Colonic mucosa (tissue), 4 donors: ENCODE data around the gene FGD5. TPM values are rescaled to one million over a fixed set of nuclear protein-coding genes. Genes with fewer than 3 reads are reported as not detected.

ENCODE experiments used
- DNase-seq: peaks from one replicate; pipeline ENCODE4 v3.0.0-alpha.2; 2020
- H3K27ac ChIP-seq: fragments of 200-600 bp; one replicate; pipeline ENCODE4 v1.8.0; 2021
- H3K27me3 ChIP-seq: fragments of 200-600 bp; one replicate; pipeline ENCODE4 v1.8.0; 2021
- H3K36me3 ChIP-seq: fragments of 200-600 bp; one replicate; pipeline ENCODE4 v1.8.0; 2021
- H3K4me1 ChIP-seq: fragments of 200-600 bp; one replicate; pipeline ENCODE4 v1.8.0; 2021; ENCODE audit warnings: mild to moderate bottlenecking
- H3K4me3 ChIP-seq: fragments of 200-600 bp; one replicate; pipeline ENCODE4 v1.8.0; 2021
- H3K9ac ChIP-seq, 2 donors: one replicate each; pipeline ENCODE4 v1.7.0; 2013; ENCODE audit warnings: control low read depth in 2 of 2, low read depth in 2 of 2, low read length in 2 of 2
- H3K9me3 ChIP-seq: fragments of 200-600 bp; one replicate; pipeline ENCODE4 v1.8.0; 2021
- intact Hi-C: fragments of 100-400 bp; cut with DNase I; formaldehyde crosslinking; loops from one replicate; pipeline ENCODE4 v1.14.1; 2022
- total RNA-seq, 2 donors: library from RNA; stranded (reverse); fragmentation: NEBNext Ultra II Directional in 1 of 2; extraction: Animal tissue kit (Norgen Biotek cat#: 25700) in 1 of 2; gene quantifications; one replicate each; pipeline ENCODE4 v1.2.1, GENCODE V29; 2021
- TF ChIP-seq, protein P1 (sequence below): fragments of 200-600 bp; IDR thresholded peaks from one replicate; pipeline ENCODE4 v1.8.0; 2022; ENCODE audit warnings: antibody characterized with exemption, mild to moderate bottlenecking
- donor health status: healthy.
- donor health status: DM: no; HTN: no; CAD: no.
- donor health status: DM: no; HTN: no; CAD: no.

FGD5 gene
- total RNA-seq, 2 donors from 2014 or later, result 4.4 to 8.7 TPM

DNA sequence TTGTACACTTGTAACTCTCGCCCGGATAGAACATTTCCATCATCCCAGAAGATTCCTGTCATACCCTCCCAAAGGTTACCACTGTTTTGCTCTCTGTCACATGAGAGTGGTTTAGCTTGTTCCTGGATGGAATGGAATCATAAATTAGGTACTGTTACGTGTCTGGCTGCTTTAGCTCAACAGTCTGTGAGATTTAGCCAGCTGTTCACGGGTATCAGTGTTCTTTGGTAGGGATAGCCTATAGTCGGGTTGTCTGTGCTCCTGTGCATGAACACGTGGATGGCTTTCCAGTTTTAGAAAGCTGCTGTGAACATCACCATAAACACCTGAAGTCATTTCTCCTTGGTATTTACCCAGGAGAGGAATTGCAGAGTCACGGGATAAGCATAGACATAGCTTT is 70.4 kb downstream of the FGD5 start:
- no peak overlapping the region for H3K27ac ChIP-seq
- DNase-seq, result no peak
- intact Hi-C loops, result no loop called here
- no peaks in the 10 kb centered on the region for H3K9me3 ChIP-seq
- no peaks in the 10 kb centered on the region for H3K4me1 ChIP-seq
- TF ChIP-seq, protein P1, sequence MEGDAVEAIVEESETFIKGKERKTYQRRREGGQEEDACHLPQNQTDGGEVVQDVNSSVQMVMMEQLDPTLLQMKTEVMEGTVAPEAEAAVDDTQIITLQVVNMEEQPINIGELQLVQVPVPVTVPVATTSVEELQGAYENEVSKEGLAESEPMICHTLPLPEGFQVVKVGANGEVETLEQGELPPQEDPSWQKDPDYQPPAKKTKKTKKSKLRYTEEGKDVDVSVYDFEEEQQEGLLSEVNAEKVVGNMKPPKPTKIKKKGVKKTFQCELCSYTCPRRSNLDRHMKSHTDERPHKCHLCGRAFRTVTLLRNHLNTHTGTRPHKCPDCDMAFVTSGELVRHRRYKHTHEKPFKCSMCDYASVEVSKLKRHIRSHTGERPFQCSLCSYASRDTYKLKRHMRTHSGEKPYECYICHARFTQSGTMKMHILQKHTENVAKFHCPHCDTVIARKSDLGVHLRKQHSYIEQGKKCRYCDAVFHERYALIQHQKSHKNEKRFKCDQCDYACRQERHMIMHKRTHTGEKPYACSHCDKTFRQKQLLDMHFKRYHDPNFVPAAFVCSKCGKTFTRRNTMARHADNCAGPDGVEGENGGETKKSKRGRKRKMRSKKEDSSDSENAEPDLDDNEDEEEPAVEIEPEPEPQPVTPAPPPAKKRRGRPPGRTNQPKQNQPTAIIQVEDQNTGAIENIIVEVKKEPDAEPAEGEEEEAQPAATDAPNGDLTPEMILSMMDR, result no peak
- no peaks in the 10 kb centered on the region for H3K36me3 ChIP-seq
- H3K9ac ChIP-seq, result no peak overlapping the region
- H3K4me3 ChIP-seq, result no peak overlapping the region
- no peaks in the 10 kb centered on the region for H3K27me3 ChIP-seq

DNA sequence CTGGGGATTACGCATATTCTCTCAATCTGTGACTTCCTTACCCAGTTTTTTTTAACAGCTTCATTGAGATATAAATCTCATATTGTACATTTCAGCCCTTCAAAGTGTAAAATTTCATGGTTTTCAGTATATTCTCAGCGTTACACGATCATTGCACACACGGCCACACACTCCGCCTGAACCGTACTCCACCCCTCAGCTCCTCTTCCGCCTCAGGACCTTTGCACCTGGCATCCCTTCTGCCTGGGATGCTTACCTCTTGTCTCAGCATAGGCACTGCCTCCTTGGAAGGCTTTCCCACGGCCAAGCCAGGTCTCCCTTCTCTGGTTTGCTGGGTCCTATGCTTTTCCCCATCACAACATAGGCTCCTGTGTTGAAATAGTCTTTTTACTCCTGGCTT is 71.2 kb downstream of the FGD5 start:
- no peak overlapping the region for H3K4me3 ChIP-seq
- H3K4me1 ChIP-seq, result no peaks in the 10 kb centered on the region
- TF ChIP-seq, protein P1, result no peak
- DNase-seq, result no peak
- H3K9me3 ChIP-seq, result no peaks in the 10 kb centered on the region
- H3K9ac ChIP-seq, result no peak overlapping the region
- no peak overlapping the region for H3K27ac ChIP-seq
- intact Hi-C loops, result no loop called here
- no peaks in the 10 kb centered on the region for H3K27me3 ChIP-seq
- H3K36me3 ChIP-seq, result no peaks in the 10 kb centered on the region

DNA sequence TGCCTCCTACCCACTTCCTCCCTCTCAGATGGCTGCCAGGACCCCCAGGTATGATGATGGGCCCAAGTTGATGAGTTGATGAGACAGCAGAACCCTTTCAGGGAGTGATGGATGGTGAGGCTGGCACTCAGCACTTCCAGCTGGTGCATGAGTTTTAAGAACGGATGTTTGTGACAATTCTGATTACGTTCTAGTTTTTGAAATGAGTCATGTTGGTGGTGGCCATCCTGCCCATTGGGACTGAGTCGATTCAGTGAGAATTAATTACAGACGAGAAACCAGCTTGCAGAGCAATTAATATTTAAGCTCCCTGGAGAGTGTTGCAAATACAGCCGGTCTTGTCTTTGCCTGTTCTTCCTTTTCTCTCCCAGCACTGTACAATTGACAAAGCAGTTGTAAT is 71.7 kb downstream of the FGD5 start:
- Histone ChIP-seq H3K4me1 (no peaks in the 10 kb centered on the region), H3K9me3 (no peaks in the 10 kb centered on the region), H3K36me3 (no peaks in the 10 kb centered on the region), H3K27ac (no peak overlapping the region), H3K9ac (no peak overlapping the region), H3K27me3 (no peaks in the 10 kb centered on the region), H3K4me3 (no peak overlapping the region)
- intact Hi-C loops, result no loop called here
- DNase-seq, result no peak
- TF ChIP-seq, protein P1, result no peak

DNA sequence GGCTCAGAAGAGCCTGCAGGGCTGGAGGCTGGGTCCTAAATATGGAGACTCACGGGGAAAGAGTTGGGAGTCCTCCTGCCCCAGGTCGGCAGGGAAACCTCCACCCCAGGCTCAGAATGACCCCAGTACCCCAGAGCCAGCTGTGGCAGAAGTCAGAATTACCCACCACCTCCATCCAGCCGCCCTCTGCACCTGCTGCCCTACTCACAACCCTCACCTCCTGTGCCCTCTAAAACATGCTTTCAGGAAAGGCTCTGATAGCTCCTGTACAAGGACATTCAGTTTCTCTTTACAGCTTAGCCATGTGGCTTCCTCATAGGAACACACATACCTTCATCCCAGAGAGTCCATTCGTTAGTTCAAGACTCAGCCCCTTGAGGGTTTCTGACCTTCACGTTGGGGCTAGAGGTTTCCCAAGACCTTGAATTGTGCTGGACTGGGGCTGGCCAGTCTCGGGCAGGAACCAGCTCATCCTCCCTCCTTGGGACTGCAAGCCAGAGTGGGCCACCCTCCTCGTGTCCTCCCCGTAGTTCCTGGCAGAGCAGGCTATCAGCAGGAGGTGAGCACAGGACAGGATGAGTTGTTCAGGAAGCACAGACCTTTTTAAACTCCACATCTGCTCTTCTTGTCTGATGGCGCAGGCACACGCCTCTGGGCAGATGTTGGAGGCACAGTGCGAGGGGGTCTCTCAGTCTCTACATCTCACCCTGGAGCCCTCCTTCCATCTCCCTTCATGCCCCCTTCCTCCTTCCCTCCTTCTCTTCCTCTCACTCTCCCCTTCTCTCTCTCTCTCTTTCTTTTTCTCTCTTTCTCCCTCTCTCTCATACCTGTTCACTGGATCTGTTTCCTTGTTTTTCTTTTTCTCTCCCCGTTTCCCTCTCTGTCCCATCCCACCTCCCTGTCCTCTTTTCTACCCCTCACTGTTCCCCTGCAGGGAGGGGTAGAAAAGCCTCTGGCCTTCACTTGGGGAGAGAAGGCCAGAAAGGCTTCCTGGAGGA is 72.7 kb downstream of the FGD5 start:
- H3K36me3 ChIP-seq, result no peaks in the 10 kb centered on the region
- intact Hi-C loops, result no loop called here
- H3K9ac ChIP-seq, result no peak overlapping the region
- no peak overlapping the region for H3K27ac ChIP-seq
- no peak overlapping the region for H3K4me3 ChIP-seq
- no peaks in the 10 kb centered on the region for H3K4me1 ChIP-seq
- H3K27me3 ChIP-seq, result no peaks in the 10 kb centered on the region
- TF ChIP-seq, protein P1, result no peak
- DNase-seq, result no peak
- no peaks in the 10 kb centered on the region for H3K9me3 ChIP-seq

DNA sequence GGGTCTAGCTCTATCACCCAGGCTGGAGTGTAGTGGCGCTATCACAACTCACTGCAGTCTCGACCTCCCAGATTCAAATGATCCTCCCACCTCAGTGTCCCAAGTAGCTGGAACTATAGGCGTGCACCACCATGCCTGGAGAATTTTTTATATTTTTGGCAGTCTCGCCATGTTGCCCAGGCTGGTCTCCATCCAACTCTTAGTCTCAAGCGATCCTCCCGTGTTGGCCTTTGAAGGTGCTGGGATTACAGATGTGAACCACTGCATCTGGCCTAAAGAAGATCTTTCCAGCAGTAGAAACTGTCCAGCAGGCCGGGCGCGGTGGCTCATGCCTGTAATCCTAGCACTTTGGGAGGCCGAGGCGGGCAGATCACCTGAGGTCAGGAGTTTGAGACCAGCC is 73.5 kb downstream of the FGD5 start:
- no peak overlapping the region for H3K4me3 ChIP-seq
- TF ChIP-seq, protein P1, result no peak
- no peak overlapping the region for H3K9ac ChIP-seq
- H3K36me3 ChIP-seq, result no peaks in the 10 kb centered on the region
- H3K9me3 ChIP-seq, result no peaks in the 10 kb centered on the region
- intact Hi-C loops, result no loop called here
- no peaks in the 10 kb centered on the region for H3K27me3 ChIP-seq
- no peak for DNase-seq
- H3K4me1 ChIP-seq, result no peaks in the 10 kb centered on the region
- H3K27ac ChIP-seq, result no peak overlapping the region
